ENCODE results near the gene RASGEF1C.

DNA sequence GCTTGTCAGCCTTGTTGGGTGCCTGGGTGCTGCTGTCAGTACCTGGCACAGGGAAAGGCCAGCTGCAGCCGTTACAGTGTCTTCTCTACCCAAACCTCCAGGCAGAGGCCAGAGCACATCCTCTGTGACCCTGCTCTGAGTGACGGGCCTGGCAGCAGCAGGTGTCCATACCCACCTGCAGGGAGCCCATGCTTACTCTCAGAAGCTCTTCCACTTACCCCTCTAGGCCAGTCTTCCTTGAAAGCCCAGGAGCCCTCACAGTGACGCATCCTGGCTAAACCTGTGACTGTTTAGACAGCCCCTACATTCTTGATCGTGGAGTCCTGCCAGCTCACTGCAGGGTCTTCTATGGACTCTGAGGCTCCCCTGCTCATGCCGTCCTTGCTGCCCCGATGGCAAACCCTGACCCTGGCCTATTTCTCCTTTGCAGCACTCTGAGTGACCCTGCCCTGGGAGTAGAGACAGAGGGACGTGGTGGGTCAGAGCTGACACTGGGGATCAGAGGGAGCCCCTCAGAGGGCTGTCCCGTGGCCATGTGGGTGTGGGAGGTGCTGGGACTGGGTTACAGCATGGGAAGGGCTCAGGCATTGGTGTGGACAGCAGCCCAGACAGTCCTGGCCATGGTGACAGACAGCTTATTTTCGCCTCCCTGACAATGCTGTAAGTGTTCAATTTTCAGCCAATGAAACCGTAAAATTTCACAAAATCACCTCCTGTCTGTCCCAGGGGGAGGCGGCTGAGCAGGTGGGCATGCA is 69.9 kb downstream of the RASGEF1C start:
- TF ChIP-seq POLR2AphosphoS5 (IDR thresholded peaks at IDR 0.05; ENCODE audit: borderline replicate concordance, low read depth, low read length) = no peak
- TF ChIP-seq EZH2 (IDR thresholded peaks at IDR 0.05) = no peak
